GM23338 (cell line): ENCODE measurements around the gene AHDC1. TPM values are rescaled to one million over a fixed set of nuclear protein-coding genes. Genes with fewer than 3 reads are reported as not detected.

ENCODE experiments used
- ATAC-seq: fragments of 200-7000 bp; cut with Tn5 transposase; 3 replicates; pipeline ENCODE4 v1.9.1; 2020
- DNase-seq: peaks from one replicate; pipeline ENCODE4 v3.0.0-alpha.2; 2015; ENCODE audit warnings: low spot score
- H2AFZ ChIP-seq: fragments of 200-600 bp; sonication (generic); 2 replicates; pipeline ENCODE4 v1.8.0; 2016; ENCODE audit warnings: antibody characterized with exemption, mild to moderate bottlenecking, moderate library complexity
- H3F3A ChIP-seq: fragments of 200-600 bp; sonication (generic); replicated peaks from 2 replicates; pipeline ENCODE4 v1.8.0; 2017; ENCODE audit warnings: antibody characterized with exemption, mixed run types, low read depth
- H3K27ac ChIP-seq: fragments of 200-600 bp; sonication (generic); 2 replicates; pipeline ENCODE4 v1.6.1; 2016; ENCODE audit warnings: low read depth
- H3K27me3 ChIP-seq: fragments of 200-600 bp; sonication (generic); 2 replicates; pipeline ENCODE4 v1.8.0; 2016; ENCODE audit warnings: mild to moderate bottlenecking, mixed run types, moderate library complexity; ENCODE audit not compliant: insufficient read depth
- H3K36me3 ChIP-seq: fragments of 200-600 bp; sonication (generic); 2 replicates; pipeline ENCODE4 v1.8.0; 2016; ENCODE audit warnings: mild to moderate bottlenecking; ENCODE audit not compliant: insufficient read depth
- H3K4me1 ChIP-seq: fragments of 200-600 bp; sonication (generic); 2 replicates; pipeline ENCODE4 v1.8.0; 2016; ENCODE audit warnings: mild to moderate bottlenecking, moderate library complexity; ENCODE audit not compliant: insufficient read depth
- H3K4me2 ChIP-seq: fragments of 200-600 bp; sonication (generic); 2 replicates; pipeline ENCODE4 v1.7.1; 2017; ENCODE audit warnings: mixed run types
- H3K4me3 ChIP-seq: fragments of 200-600 bp; sonication (generic); 2 replicates; pipeline ENCODE4 v1.6.1; 2016; ENCODE audit warnings: mixed run types
- H3K79me2 ChIP-seq: fragments of 200-600 bp; sonication (generic); replicated peaks from 2 replicates; pipeline ENCODE4 v1.8.0; 2017; ENCODE audit warnings: mild to moderate bottlenecking; ENCODE audit not compliant: insufficient read depth
- H3K9me2 ChIP-seq: fragments of 200-600 bp; sonication (generic); 2 replicates; pipeline ENCODE4 v1.8.0; 2017; ENCODE audit not compliant: insufficient read depth
- H4K20me1 ChIP-seq: fragments of 200-600 bp; sonication (generic); replicated peaks from 2 replicates; pipeline ENCODE4 v1.8.0; 2017; ENCODE audit warnings: mild to moderate bottlenecking; ENCODE audit not compliant: insufficient read depth
- H3K27ac Mint-ChIP-seq: 2 replicates; pipeline ENCODE4 v1.8.0; 2020; ENCODE audit warnings: inconsistent platforms, mild to moderate bottlenecking, moderate library complexity, mixed read lengths
- H3K27me3 Mint-ChIP-seq: 3 replicates; pipeline ENCODE4 v1.8.0; 2022; ENCODE audit warnings: low read depth, mild to moderate bottlenecking, moderate library complexity, mixed read lengths, inconsistent platforms; ENCODE audit not compliant: insufficient read depth, poor library complexity
- H3K36me3 Mint-ChIP-seq: 3 replicates; pipeline ENCODE4 v1.8.0; 2021; ENCODE audit warnings: low read depth, mild to moderate bottlenecking, inconsistent platforms, moderate library complexity, mixed read lengths
- H3K4me1 Mint-ChIP-seq: 3 replicates; pipeline ENCODE4 v1.8.0; 2020; ENCODE audit warnings: mild to moderate bottlenecking, inconsistent platforms, mixed read lengths
- H3K4me3 Mint-ChIP-seq: 3 replicates; pipeline ENCODE4 v1.8.0; 2021; ENCODE audit warnings: moderate library complexity, mild to moderate bottlenecking, inconsistent platforms, mixed read lengths
- H3K9me3 Mint-ChIP-seq: 3 replicates; pipeline ENCODE4 v1.8.0; 2020; ENCODE audit warnings: moderate library complexity, mild to moderate bottlenecking, inconsistent platforms, mixed read lengths
- CREB1 ChIP-seq: fragments of 250-450 bp; sonication (Bioruptor Pico); IDR thresholded peaks from 2 replicates; pipeline ENCODE4 v1.5.0; 2020; ENCODE audit warnings: low read depth, mild to moderate bottlenecking, moderate library complexity
- EZH2 ChIP-seq: fragments of 200-600 bp; sonication (generic); IDR thresholded peaks from one replicate; pipeline ENCODE4 v1.8.0; 2017; ENCODE audit warnings: antibody characterized with exemption, mild to moderate bottlenecking, low read depth; ENCODE audit not compliant: unreplicated experiment
- EZH2phosphoT487 ChIP-seq: fragments of 200-600 bp; sonication (generic); IDR thresholded peaks from one replicate; pipeline ENCODE4 v1.8.1; 2018; ENCODE audit warnings: antibody characterized with exemption; ENCODE audit not compliant: unreplicated experiment
- JUNB ChIP-seq: IDR thresholded peaks from one replicate; pipeline ENCODE4 v1.6.1; 2016; ENCODE audit warnings: antibody characterized with exemption; ENCODE audit not compliant: unreplicated experiment
- NANOG ChIP-seq: IDR thresholded peaks from 2 replicates; pipeline ENCODE4 v1.6.1; 2016; ENCODE audit warnings: antibody characterized with exemption, borderline replicate concordance
- POLR2AphosphoS5 ChIP-seq: IDR thresholded peaks from 2 replicates; pipeline ENCODE4 v1.6.1; 2016; ENCODE audit warnings: antibody characterized with exemption, low read depth
- STAT1 ChIP-seq: IDR thresholded peaks from one replicate; pipeline ENCODE4 v1.6.1; 2016; ENCODE audit warnings: antibody characterized with exemption; ENCODE audit not compliant: unreplicated experiment
- ZNF114 ChIP-seq: fragments of 250-450 bp; sonication (Bioruptor Pico); IDR thresholded peaks from 2 replicates; pipeline ENCODE4 v1.5.0; 2020; ENCODE audit warnings: mild to moderate bottlenecking, moderate library complexity
- ZNF331 ChIP-seq: fragments of 250-450 bp; sonication (Bioruptor Pico); IDR thresholded peaks from 2 replicates; pipeline ENCODE4 v1.5.0; 2020; ENCODE audit warnings: low read depth, mild to moderate bottlenecking, moderate library complexity
- polyA plus RNA-seq: library from polyadenylated mRNA; unstranded; fragments of >200 nt; fragmentation: Nextera tagmentation; extraction: Ambion mirVana; gene quantifications from 2 replicates; pipeline ENCODE4 v1.2.1, GENCODE V29; 2016
- total RNA-seq: library from RNA; depleted of rRNA; stranded (reverse); fragments of >200 nt; shearing (Covaris generic); gene quantifications from 2 replicates; pipeline ENCODE4 v1.2.3, GENCODE V29; 2014
- TF ChIP-seq, protein P1 (sequence below): IDR thresholded peaks from 2 replicates; pipeline ENCODE4 v1.6.1; 2016; ENCODE audit warnings: antibody characterized with exemption
- TF ChIP-seq, protein P2 (sequence below): IDR thresholded peaks from one replicate; pipeline ENCODE4 v1.6.1; 2018; ENCODE audit warnings: antibody characterized with exemption; ENCODE audit not compliant: unreplicated experiment
- TF ChIP-seq, protein P3 (sequence below), 2 experiments: fragments of 200-600 bp in 1 of 2; sonication (generic) in 1 of 2; conservative IDR thresholded peaks; 2 replicates each; pipeline versions ENCODE4 v1.5.1 to v1.6.1; 2016 to 2017; ENCODE audit warnings: antibody characterized with exemption in 2 of 2, low read depth in 2 of 2, mild to moderate bottlenecking in 2 of 2, moderate library complexity in 1 of 2
- TF ChIP-seq, protein P4 (sequence below): fragments of 250-450 bp; sonication (Bioruptor Pico); IDR thresholded peaks from 2 replicates; pipeline ENCODE4 v1.5.0; 2020; ENCODE audit warnings: mild to moderate bottlenecking, moderate library complexity

Gene AHDC1
- total and polyA plus RNA-seq, 2 experiments from 2014 or later: 8.3 to 22.2 TPM

DNA sequence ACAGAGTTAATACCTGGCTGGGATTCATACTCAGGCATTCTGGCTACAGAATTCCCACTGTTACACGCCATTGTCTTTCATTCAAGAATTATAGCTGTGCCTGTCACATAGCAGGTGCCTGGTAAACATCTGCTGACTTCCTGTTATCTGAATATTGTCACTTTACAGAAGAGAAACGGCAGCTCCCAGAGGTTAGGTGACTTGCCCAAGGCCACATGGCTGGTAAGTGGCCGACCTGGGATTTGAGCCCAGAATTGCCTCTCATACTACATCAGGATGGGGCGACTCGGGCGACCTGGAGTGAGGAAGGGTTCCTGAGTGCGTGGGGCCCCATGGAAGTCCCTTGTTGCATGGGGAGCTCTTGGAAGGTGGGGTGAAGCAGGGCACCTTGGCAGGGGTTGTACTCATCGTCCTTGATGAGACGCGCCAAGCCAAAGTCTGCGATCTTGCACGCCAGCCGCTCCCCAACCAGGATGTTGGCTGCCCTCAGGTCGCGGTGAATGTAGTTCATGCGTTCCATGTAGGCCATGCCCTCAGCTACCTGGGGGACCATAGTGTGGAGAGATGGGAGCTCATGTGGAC, 10.2 kb upstream of the AHDC1 start:
- no peaks in the 10 kb centered on the region; the same call in 2 of the 3 replicates for H3K36me3 Mint-ChIP-seq
- peaks cover 18% of the 10 kb centered on the region for H3K27me3 Mint-ChIP-seq
- Histone ChIP-seq H3K4me3 (peak overlapping the region; percentile 88), H3K4me2 (peak overlapping the region; percentile 99; the same call in 1 of the 2 replicates), H3K36me3 (no peaks in the 10 kb centered on the region), H2AFZ (no peak overlapping the region), H3K79me2 (no peaks in the 10 kb centered on the region), H3K27me3 (peaks cover 6% of the 10 kb centered on the region; the same call in 1 of the 2 replicates), H3K27ac (no peak overlapping the region), H3K9me2 (no peaks in the 10 kb centered on the region), H4K20me1 (no peaks in the 10 kb centered on the region; the same call in 1 of the 2 replicates), H3F3A (peaks cover 21% of the 10 kb centered on the region), H3K4me1 (peaks cover 9% of the 10 kb centered on the region; the same call in 1 of the 2 replicates)
- H3K4me1 Mint-ChIP-seq: peaks cover 13% of the 10 kb centered on the region
- H3K27ac Mint-ChIP-seq: no peak overlapping the region
- no peak for TF ChIP-seq EZH2
- TF ChIP-seq, protein P1, sequence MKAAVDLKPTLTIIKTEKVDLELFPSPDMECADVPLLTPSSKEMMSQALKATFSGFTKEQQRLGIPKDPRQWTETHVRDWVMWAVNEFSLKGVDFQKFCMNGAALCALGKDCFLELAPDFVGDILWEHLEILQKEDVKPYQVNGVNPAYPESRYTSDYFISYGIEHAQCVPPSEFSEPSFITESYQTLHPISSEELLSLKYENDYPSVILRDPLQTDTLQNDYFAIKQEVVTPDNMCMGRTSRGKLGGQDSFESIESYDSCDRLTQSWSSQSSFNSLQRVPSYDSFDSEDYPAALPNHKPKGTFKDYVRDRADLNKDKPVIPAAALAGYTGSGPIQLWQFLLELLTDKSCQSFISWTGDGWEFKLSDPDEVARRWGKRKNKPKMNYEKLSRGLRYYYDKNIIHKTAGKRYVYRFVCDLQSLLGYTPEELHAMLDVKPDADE: no peak
- TF ChIP-seq, protein P2, sequence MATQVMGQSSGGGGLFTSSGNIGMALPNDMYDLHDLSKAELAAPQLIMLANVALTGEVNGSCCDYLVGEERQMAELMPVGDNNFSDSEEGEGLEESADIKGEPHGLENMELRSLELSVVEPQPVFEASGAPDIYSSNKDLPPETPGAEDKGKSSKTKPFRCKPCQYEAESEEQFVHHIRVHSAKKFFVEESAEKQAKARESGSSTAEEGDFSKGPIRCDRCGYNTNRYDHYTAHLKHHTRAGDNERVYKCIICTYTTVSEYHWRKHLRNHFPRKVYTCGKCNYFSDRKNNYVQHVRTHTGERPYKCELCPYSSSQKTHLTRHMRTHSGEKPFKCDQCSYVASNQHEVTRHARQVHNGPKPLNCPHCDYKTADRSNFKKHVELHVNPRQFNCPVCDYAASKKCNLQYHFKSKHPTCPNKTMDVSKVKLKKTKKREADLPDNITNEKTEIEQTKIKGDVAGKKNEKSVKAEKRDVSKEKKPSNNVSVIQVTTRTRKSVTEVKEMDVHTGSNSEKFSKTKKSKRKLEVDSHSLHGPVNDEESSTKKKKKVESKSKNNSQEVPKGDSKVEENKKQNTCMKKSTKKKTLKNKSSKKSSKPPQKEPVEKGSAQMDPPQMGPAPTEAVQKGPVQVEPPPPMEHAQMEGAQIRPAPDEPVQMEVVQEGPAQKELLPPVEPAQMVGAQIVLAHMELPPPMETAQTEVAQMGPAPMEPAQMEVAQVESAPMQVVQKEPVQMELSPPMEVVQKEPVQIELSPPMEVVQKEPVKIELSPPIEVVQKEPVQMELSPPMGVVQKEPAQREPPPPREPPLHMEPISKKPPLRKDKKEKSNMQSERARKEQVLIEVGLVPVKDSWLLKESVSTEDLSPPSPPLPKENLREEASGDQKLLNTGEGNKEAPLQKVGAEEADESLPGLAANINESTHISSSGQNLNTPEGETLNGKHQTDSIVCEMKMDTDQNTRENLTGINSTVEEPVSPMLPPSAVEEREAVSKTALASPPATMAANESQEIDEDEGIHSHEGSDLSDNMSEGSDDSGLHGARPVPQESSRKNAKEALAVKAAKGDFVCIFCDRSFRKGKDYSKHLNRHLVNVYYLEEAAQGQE: no peak
- TF ChIP-seq, protein P3, sequence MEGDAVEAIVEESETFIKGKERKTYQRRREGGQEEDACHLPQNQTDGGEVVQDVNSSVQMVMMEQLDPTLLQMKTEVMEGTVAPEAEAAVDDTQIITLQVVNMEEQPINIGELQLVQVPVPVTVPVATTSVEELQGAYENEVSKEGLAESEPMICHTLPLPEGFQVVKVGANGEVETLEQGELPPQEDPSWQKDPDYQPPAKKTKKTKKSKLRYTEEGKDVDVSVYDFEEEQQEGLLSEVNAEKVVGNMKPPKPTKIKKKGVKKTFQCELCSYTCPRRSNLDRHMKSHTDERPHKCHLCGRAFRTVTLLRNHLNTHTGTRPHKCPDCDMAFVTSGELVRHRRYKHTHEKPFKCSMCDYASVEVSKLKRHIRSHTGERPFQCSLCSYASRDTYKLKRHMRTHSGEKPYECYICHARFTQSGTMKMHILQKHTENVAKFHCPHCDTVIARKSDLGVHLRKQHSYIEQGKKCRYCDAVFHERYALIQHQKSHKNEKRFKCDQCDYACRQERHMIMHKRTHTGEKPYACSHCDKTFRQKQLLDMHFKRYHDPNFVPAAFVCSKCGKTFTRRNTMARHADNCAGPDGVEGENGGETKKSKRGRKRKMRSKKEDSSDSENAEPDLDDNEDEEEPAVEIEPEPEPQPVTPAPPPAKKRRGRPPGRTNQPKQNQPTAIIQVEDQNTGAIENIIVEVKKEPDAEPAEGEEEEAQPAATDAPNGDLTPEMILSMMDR (conservative IDR thresholded peaks at IDR 0.05; ENCODE audit: low read depth in 2 of 2): no peak
- no peak for TF ChIP-seq POLR2AphosphoS5
- TF ChIP-seq CREB1 (CRISPR knock-in tag): no peak
- TF ChIP-seq, protein P4, sequence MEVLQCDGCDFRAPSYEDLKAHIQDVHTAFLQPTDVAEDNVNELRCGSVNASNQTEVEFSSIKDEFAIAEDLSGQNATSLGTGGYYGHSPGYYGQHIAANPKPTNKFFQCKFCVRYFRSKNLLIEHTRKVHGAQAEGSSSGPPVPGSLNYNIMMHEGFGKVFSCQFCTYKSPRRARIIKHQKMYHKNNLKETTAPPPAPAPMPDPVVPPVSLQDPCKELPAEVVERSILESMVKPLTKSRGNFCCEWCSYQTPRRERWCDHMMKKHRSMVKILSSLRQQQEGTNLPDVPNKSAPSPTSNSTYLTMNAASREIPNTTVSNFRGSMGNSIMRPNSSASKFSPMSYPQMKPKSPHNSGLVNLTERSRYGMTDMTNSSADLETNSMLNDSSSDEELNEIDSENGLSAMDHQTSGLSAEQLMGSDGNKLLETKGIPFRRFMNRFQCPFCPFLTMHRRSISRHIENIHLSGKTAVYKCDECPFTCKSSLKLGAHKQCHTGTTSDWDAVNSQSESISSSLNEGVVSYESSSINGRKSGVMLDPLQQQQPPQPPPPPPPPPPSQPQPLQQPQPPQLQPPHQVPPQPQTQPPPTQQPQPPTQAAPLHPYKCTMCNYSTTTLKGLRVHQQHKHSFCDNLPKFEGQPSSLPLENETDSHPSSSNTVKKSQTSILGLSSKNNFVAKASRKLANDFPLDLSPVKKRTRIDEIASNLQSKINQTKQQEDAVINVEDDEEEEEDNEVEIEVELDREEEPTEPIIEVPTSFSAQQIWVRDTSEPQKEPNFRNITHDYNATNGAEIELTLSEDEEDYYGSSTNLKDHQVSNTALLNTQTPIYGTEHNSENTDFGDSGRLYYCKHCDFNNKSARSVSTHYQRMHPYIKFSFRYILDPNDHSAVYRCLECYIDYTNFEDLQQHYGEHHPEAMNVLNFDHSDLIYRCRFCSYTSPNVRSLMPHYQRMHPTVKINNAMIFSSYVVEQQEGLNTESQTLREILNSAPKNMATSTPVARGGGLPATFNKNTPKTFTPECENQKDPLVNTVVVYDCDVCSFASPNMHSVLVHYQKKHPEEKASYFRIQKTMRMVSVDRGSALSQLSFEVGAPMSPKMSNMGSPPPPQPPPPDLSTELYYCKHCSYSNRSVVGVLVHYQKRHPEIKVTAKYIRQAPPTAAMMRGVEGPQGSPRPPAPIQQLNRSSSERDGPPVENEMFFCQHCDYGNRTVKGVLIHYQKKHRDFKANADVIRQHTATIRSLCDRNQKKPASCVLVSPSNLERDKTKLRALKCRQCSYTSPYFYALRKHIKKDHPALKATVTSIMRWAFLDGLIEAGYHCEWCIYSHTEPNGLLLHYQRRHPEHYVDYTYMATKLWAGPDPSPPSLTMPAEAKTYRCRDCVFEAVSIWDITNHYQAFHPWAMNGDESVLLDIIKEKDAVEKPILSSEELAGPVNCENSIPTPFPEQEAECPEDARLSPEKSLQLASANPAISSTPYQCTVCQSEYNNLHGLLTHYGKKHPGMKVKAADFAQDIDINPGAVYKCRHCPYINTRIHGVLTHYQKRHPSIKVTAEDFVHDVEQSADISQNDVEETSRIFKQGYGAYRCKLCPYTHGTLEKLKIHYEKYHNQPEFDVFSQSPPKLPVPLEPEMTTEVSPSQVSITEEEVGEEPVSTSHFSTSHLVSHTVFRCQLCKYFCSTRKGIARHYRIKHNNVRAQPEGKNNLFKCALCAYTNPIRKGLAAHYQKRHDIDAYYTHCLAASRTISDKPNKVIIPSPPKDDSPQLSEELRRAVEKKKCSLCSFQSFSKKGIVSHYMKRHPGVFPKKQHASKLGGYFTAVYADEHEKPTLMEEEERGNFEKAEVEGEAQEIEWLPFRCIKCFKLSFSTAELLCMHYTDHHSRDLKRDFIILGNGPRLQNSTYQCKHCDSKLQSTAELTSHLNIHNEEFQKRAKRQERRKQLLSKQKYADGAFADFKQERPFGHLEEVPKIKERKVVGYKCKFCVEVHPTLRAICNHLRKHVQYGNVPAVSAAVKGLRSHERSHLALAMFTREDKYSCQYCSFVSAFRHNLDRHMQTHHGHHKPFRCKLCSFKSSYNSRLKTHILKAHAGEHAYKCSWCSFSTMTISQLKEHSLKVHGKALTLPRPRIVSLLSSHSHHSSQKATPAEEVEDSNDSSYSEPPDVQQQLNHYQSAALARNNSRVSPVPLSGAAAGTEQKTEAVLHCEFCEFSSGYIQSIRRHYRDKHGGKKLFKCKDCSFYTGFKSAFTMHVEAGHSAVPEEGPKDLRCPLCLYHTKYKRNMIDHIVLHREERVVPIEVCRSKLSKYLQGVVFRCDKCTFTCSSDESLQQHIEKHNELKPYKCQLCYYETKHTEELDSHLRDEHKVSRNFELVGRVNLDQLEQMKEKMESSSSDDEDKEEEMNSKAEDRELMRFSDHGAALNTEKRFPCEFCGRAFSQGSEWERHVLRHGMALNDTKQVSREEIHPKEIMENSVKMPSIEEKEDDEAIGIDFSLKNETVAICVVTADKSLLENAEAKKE: no peak
- no peak for TF ChIP-seq STAT1
- TF ChIP-seq ZNF331: no peak
- TF ChIP-seq EZH2phosphoT487: no peak
- no peak for TF ChIP-seq NANOG
- no peak for TF ChIP-seq JUNB
- TF ChIP-seq ZNF114 (CRISPR knock-in tag): no peak
- ATAC-seq (no peak), DNase-seq (no peak)
- peak overlapping the region; percentile 80 for H3K4me3 Mint-ChIP-seq
- no peaks in the 10 kb centered on the region for H3K9me3 Mint-ChIP-seq
